ENCODE measurements around the gene SORCS2. TPM values are rescaled to one million over a fixed set of nuclear protein-coding genes. Genes with fewer than 3 reads are reported as not detected.

Gene SORCS2
- polyA plus RNA-seq, 1 of the 3 experiments (the other 2 are of a cell fraction) = 1.6 TPM

DNA sequence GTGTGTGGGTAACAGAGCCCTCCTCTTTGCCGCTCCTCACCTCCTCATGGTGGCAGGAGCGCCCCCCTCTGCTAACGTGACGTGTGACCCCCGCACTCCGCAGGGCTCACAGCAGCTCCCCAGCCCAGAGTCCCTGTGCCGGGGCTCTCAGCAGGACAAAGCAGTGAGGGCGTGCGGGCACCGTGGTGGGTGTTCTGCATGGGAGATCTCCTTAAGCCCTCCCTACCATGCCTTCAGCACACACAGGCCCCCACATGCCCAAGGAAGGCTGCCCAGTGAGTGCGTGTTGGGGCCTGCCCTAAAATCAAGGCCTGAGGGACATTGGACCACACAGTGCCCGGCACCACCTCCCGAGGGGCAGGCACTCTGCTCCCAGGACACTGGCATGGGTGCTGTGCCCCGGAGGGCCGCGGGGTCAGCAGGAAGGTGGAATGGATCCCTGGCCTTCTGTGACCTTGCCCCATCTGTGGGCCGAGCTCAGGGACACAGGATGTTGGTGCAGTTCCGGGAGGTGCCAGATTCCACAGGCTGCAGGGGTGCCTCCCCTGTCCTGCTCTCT lies 232.3 kb downstream of the SORCS2 start:
- H2AFZ ChIP-seq (ENCODE audit: low read depth) = no peak overlapping the region
- H3K9me2 ChIP-seq = no peaks in the 10 kb centered on the region
- TF ChIP-seq RFX5 (IDR thresholded peaks at IDR 0.05; ENCODE audit: low read length) (no peak), RXRA (IDR thresholded peaks at IDR 0.05; ENCODE audit: borderline replicate concordance, low read depth) (no peak), FOXJ3 (CRISPR knock-in tag; IDR thresholded peaks at IDR 0.05) (no peak), FOSL2 (IDR thresholded peaks at IDR 0.05; ENCODE audit: borderline replicate concordance, low read depth) (no peak), USF2 (IDR thresholded peaks at IDR 0.05; ENCODE audit: borderline replicate concordance, low read depth, low read length) (no peak), GATA2 (CRISPR knock-in tag; IDR thresholded peaks at IDR 0.05) (no peak), TCF12 (IDR thresholded peaks at IDR 0.05) (no peak), NFIC (IDR thresholded peaks at IDR 0.05; ENCODE audit: borderline replicate concordance) (no peak), ZBTB33 (IDR thresholded peaks at IDR 0.05; ENCODE audit: borderline replicate concordance, low read depth) (no peak), USF1 (IDR thresholded peaks at IDR 0.05; ENCODE audit: borderline replicate concordance, low read depth) (no peak)
- TF ChIP-seq, protein P1, sequence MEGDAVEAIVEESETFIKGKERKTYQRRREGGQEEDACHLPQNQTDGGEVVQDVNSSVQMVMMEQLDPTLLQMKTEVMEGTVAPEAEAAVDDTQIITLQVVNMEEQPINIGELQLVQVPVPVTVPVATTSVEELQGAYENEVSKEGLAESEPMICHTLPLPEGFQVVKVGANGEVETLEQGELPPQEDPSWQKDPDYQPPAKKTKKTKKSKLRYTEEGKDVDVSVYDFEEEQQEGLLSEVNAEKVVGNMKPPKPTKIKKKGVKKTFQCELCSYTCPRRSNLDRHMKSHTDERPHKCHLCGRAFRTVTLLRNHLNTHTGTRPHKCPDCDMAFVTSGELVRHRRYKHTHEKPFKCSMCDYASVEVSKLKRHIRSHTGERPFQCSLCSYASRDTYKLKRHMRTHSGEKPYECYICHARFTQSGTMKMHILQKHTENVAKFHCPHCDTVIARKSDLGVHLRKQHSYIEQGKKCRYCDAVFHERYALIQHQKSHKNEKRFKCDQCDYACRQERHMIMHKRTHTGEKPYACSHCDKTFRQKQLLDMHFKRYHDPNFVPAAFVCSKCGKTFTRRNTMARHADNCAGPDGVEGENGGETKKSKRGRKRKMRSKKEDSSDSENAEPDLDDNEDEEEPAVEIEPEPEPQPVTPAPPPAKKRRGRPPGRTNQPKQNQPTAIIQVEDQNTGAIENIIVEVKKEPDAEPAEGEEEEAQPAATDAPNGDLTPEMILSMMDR (IDR thresholded peaks at IDR 0.05) = no peak
- TF ChIP-seq, protein P2, sequence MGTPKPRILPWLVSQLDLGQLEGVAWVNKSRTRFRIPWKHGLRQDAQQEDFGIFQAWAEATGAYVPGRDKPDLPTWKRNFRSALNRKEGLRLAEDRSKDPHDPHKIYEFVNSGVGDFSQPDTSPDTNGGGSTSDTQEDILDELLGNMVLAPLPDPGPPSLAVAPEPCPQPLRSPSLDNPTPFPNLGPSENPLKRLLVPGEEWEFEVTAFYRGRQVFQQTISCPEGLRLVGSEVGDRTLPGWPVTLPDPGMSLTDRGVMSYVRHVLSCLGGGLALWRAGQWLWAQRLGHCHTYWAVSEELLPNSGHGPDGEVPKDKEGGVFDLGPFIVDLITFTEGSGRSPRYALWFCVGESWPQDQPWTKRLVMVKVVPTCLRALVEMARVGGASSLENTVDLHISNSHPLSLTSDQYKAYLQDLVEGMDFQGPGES (IDR thresholded peaks at IDR 0.05; ENCODE audit: low read depth, low read length) = no peak
- TF ChIP-seq, protein P3, sequence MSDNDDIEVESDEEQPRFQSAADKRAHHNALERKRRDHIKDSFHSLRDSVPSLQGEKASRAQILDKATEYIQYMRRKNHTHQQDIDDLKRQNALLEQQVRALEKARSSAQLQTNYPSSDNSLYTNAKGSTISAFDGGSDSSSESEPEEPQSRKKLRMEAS (IDR thresholded peaks at IDR 0.05; ENCODE audit: low read depth) = no peak
- 90% methylated on average over 9 of the region's 18 CpGs for WGBS (ENCODE audit: low lambda C conversion rate)
- H3K79me2 ChIP-seq (ENCODE audit: insufficient read depth) = no peaks in the 10 kb centered on the region
- H3K27me3 ChIP-seq (ENCODE audit: insufficient read depth) = no peaks in the 10 kb centered on the region
- H3K4me1 ChIP-seq (ENCODE audit: control insufficient read depth in 1 of 2, insufficient read depth in 2 of 2, low read depth in 1 of 2, low read length in 1 of 2) = no peaks in the 10 kb centered on the region; a peak in 1 of 4 replicates
- H3K36me3 ChIP-seq (replicated peaks in 1 of 2; ENCODE audit: control insufficient read depth in 1 of 2, insufficient read depth in 2 of 2, low read length in 1 of 2) = no peaks in the 10 kb centered on the region
- no peak overlapping the region for H3K9ac ChIP-seq
- H3K4me3 ChIP-seq (ENCODE audit: low read depth in 2 of 2, low read length in 1 of 2) = no peak overlapping the region
- peak; percentile 22 for DNase-seq
- H3K27ac ChIP-seq (ENCODE audit: low read depth in 2 of 2, low read length in 1 of 2) = no peak overlapping the region
- no peaks in the 10 kb centered on the region for H3K9me3 ChIP-seq
- ChIA-PET POLR2A (no interaction called here), CTCF (interaction anchor here (1.1 kb wide), 1 partner anchor 128 kb away, joined by 3 read pairs; no protein-coding TSS in a partner anchor)
- H3K4me2 ChIP-seq = no peak overlapping the region
- H4K20me1 ChIP-seq (ENCODE audit: insufficient read depth) = no peaks in the 10 kb centered on the region
- no peaks in the 10 kb centered on the region for H3F3A ChIP-seq (replicated peaks; ENCODE audit: insufficient read depth)

Data from SK-N-SH (cell line).